ENCODE measurements around the gene ZFYVE1. TPM values are rescaled to one million over a fixed set of nuclear protein-coding genes. Genes with fewer than 3 reads are reported as not detected.

The ZFYVE1 gene
- total RNA-seq, 1 experiment from 2014 or later: 10.6 TPM

DNA sequence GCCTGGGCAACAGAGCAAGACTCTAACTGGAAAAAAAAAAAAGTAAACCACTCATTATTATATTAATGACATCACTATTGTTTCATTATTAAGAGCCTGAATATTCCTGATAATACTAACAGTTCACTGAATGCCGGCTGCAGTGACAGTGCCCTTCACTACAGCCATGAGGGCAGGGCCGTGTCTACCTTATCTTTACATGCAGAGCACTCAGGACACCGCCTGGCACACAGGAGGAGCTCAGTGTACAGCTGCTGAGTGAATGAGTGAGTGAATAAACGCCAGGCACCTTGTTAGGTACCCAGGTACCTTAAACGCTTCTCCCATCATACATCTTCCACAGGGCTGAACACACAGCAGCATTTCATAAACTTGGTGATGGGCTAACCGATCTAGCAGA is 23.2 kb downstream of the ZFYVE1 start:
- no peak overlapping the region for H3K27ac Mint-ChIP-seq (ENCODE audit: unreplicated experiment)
- CTCF ChIA-PET: interaction anchor here (0.5 to 0.7 kb wide), 2 partner anchors 156 to 1721 kb away, joined by 3 read pairs; no protein-coding TSS in a partner anchor
- H3K4me3 Mint-ChIP-seq (ENCODE audit: low read depth, unreplicated experiment): no peak overlapping the region
- no peaks in the 10 kb centered on the region for H3K36me3 Mint-ChIP-seq (ENCODE audit: insufficient read depth, unreplicated experiment)
- H3K27me3 Mint-ChIP-seq (ENCODE audit: unreplicated experiment): no peaks in the 10 kb centered on the region
- BruUV-seq (replicated peaks): no TSS peak
- intact Hi-C loops (cut with micrococcal nuclease; ENCODE audit: unreplicated experiment): no loop called here
- H3K4me1 Mint-ChIP-seq (ENCODE audit: low read depth, unreplicated experiment): no peaks in the 10 kb centered on the region
- no peaks in the 10 kb centered on the region for H3K9me3 Mint-ChIP-seq (ENCODE audit: low read depth, unreplicated experiment)
- TF ChIP-seq, protein P1, sequence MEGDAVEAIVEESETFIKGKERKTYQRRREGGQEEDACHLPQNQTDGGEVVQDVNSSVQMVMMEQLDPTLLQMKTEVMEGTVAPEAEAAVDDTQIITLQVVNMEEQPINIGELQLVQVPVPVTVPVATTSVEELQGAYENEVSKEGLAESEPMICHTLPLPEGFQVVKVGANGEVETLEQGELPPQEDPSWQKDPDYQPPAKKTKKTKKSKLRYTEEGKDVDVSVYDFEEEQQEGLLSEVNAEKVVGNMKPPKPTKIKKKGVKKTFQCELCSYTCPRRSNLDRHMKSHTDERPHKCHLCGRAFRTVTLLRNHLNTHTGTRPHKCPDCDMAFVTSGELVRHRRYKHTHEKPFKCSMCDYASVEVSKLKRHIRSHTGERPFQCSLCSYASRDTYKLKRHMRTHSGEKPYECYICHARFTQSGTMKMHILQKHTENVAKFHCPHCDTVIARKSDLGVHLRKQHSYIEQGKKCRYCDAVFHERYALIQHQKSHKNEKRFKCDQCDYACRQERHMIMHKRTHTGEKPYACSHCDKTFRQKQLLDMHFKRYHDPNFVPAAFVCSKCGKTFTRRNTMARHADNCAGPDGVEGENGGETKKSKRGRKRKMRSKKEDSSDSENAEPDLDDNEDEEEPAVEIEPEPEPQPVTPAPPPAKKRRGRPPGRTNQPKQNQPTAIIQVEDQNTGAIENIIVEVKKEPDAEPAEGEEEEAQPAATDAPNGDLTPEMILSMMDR (IDR thresholded peaks at IDR 0.05; ENCODE audit: unreplicated experiment): no peak
- DNase-seq: no peak

GRCh38 chr14:73000073-73000472 is 26.8 kb downstream of the ZFYVE1 start:
- no TSS peak for BruUV-seq (replicated peaks)
- H3K4me1 Mint-ChIP-seq (ENCODE audit: low read depth, unreplicated experiment): no peaks in the 10 kb centered on the region
- no peaks in the 10 kb centered on the region for H3K27me3 Mint-ChIP-seq (ENCODE audit: unreplicated experiment)
- DNase-seq: no peak
- no peaks in the 10 kb centered on the region for H3K36me3 Mint-ChIP-seq (ENCODE audit: insufficient read depth, unreplicated experiment)
- no peak overlapping the region for H3K4me3 Mint-ChIP-seq (ENCODE audit: low read depth, unreplicated experiment)
- H3K9me3 Mint-ChIP-seq (ENCODE audit: low read depth, unreplicated experiment): no peaks in the 10 kb centered on the region
- CTCF ChIA-PET: interaction anchor here (0.8 to 1.0 kb wide), 2 partner anchors 13 to 57 kb away, joined by 3 to 4 read pairs; no protein-coding TSS in a partner anchor
- no peak overlapping the region for H3K27ac Mint-ChIP-seq (ENCODE audit: unreplicated experiment)
- TF ChIP-seq, protein P1 (IDR thresholded peaks at IDR 0.05; ENCODE audit: unreplicated experiment): no peak
- intact Hi-C loops (cut with micrococcal nuclease; ENCODE audit: unreplicated experiment): no loop called here

GRCh38 chr14:72999316-72999715 is 27.6 kb downstream of the ZFYVE1 start:
- intact Hi-C loops (cut with micrococcal nuclease; ENCODE audit: unreplicated experiment): no loop called here
- no peak overlapping the region for H3K4me3 Mint-ChIP-seq (ENCODE audit: low read depth, unreplicated experiment)
- H3K9me3 Mint-ChIP-seq (ENCODE audit: low read depth, unreplicated experiment): no peaks in the 10 kb centered on the region
- BruUV-seq (replicated peaks): no TSS peak
- CTCF ChIA-PET: no interaction called here
- H3K36me3 Mint-ChIP-seq (ENCODE audit: insufficient read depth, unreplicated experiment): no peaks in the 10 kb centered on the region
- no peaks in the 10 kb centered on the region for H3K4me1 Mint-ChIP-seq (ENCODE audit: low read depth, unreplicated experiment)
- TF ChIP-seq, protein P1 (IDR thresholded peaks at IDR 0.05; ENCODE audit: unreplicated experiment): no peak
- H3K27me3 Mint-ChIP-seq (ENCODE audit: unreplicated experiment): no peaks in the 10 kb centered on the region
- DNase-seq: no peak
- H3K27ac Mint-ChIP-seq (ENCODE audit: unreplicated experiment): no peak overlapping the region

GRCh38 chr14:72998252-72998903 is 28.5 kb downstream of the ZFYVE1 start:
- TF ChIP-seq, protein P1 (IDR thresholded peaks at IDR 0.05; ENCODE audit: unreplicated experiment): no peak
- CTCF ChIA-PET: interaction anchor here (0.6 kb wide), 2 partner anchors 36 to 524 kb away, joined by 3 read pairs; no protein-coding TSS in a partner anchor

More at GRCh38 chr14:72998252-72998903, 28.5 kb downstream of the ZFYVE1 start:
- intact Hi-C loops (cut with micrococcal nuclease; ENCODE audit: unreplicated experiment): no loop called here
- Mint-ChIP-seq H3K9me3 (ENCODE audit: low read depth, unreplicated experiment) (no peaks in the 10 kb centered on the region), H3K4me1 (ENCODE audit: low read depth, unreplicated experiment) (no peaks in the 10 kb centered on the region), H3K27me3 (ENCODE audit: unreplicated experiment) (no peaks in the 10 kb centered on the region), H3K36me3 (ENCODE audit: insufficient read depth, unreplicated experiment) (no peaks in the 10 kb centered on the region), H3K27ac (ENCODE audit: unreplicated experiment) (no peak overlapping the region), H3K4me3 (ENCODE audit: low read depth, unreplicated experiment) (no peak overlapping the region)
- BruUV-seq (replicated peaks): no TSS peak
- DNase-seq: no peak
